ENCODE results near the gene PTPRN2.
"Not testable (repeated sequence)": the region's sequence is repeated elsewhere in the genome, so short reads cannot be mapped to it uniquely, and the experiment has no call there.

The PTPRN2 gene

GRCh38 chr7:157944051-157944450, 643.6 kb downstream of the PTPRN2 start:
- Mint-ChIP-seq H3K36me3 (ENCODE audit: insufficient read depth) (no peaks in the 10 kb centered on the region), H3K27me3 (peaks cover 29% of the 10 kb centered on the region), H3K27ac (ENCODE audit: low read depth) (no peak overlapping the region), H3K4me1 (no peaks in the 10 kb centered on the region), H3K4me3 (no peak overlapping the region), H3K9me3 (peaks cover 15% of the 10 kb centered on the region)
- ATAC-seq (replicated peaks; ENCODE audit: extremely low read depth, poor library complexity, severe bottlenecking) (no peak), DNase-seq (ENCODE audit: low spot score in 2 of 2) (no peak)

GRCh38 chr7:157943561-157943960, 644.1 kb downstream of the PTPRN2 start:
- peaks cover 15% of the 10 kb centered on the region for H3K9me3 Mint-ChIP-seq
- DNase-seq (ENCODE audit: low spot score in 2 of 2): no peak
- no peak for ATAC-seq (replicated peaks; ENCODE audit: extremely low read depth, poor library complexity, severe bottlenecking)
- no peak overlapping the region for H3K4me3 Mint-ChIP-seq
- H3K27ac Mint-ChIP-seq (ENCODE audit: low read depth): no peak overlapping the region
- no peaks in the 10 kb centered on the region for H3K36me3 Mint-ChIP-seq (ENCODE audit: insufficient read depth)
- H3K4me1 Mint-ChIP-seq: no peaks in the 10 kb centered on the region
- H3K27me3 Mint-ChIP-seq: peaks cover 29% of the 10 kb centered on the region

- H3K27ac Mint-ChIP-seq (ENCODE audit: low read depth): no peak overlapping the region
Observed at GRCh38 chr7:157941210-157941609, 646.4 kb downstream of the PTPRN2 start.

GRCh38 chr7:157940497-157940896, 647.1 kb downstream of the PTPRN2 start:
- Mint-ChIP-seq H3K9me3 (peaks cover 6% of the 10 kb centered on the region), H3K27ac (ENCODE audit: low read depth) (no peak overlapping the region), H3K36me3 (ENCODE audit: insufficient read depth) (no peaks in the 10 kb centered on the region), H3K27me3 (peaks cover 26% of the 10 kb centered on the region), H3K4me1 (no peaks in the 10 kb centered on the region), H3K4me3 (no peak overlapping the region)
- no peak for DNase-seq (ENCODE audit: low spot score in 2 of 2)
- ATAC-seq (replicated peaks; ENCODE audit: extremely low read depth, poor library complexity, severe bottlenecking): no peak

More at GRCh38 chr7:157941210-157941609, 646.4 kb downstream of the PTPRN2 start:
- no peaks in the 10 kb centered on the region for H3K4me1 Mint-ChIP-seq
- H3K9me3 Mint-ChIP-seq: peaks cover 5% of the 10 kb centered on the region
- H3K27me3 Mint-ChIP-seq: peaks cover 29% of the 10 kb centered on the region
- no peak overlapping the region for H3K4me3 Mint-ChIP-seq
- no peak for ATAC-seq (replicated peaks; ENCODE audit: extremely low read depth, poor library complexity, severe bottlenecking)
- no peak for DNase-seq (ENCODE audit: low spot score in 2 of 2)
- H3K36me3 Mint-ChIP-seq (ENCODE audit: insufficient read depth): no peaks in the 10 kb centered on the region

GRCh38 chr7:157938211-157938610, 649.4 kb downstream of the PTPRN2 start:
- no peaks in the 10 kb centered on the region for H3K36me3 Mint-ChIP-seq (ENCODE audit: insufficient read depth)
- H3K9me3 Mint-ChIP-seq: peaks cover 14% of the 10 kb centered on the region
- no peak for ATAC-seq (replicated peaks; ENCODE audit: extremely low read depth, poor library complexity, severe bottlenecking)

GRCh38 chr7:157937406-157937805, 650.2 kb downstream of the PTPRN2 start:
- Mint-ChIP-seq H3K4me1 (no peaks in the 10 kb centered on the region), H3K4me3 (no peak overlapping the region), H3K9me3 (peaks cover 22% of the 10 kb centered on the region), H3K27me3 (peaks cover under 1% of the 10 kb centered on the region), H3K36me3 (ENCODE audit: insufficient read depth) (no peaks in the 10 kb centered on the region), H3K27ac (ENCODE audit: low read depth) (no peak overlapping the region)
- DNase-seq (ENCODE audit: low spot score in 2 of 2) (no peak), ATAC-seq (replicated peaks; ENCODE audit: extremely low read depth, poor library complexity, severe bottlenecking) (no peak)

More at GRCh38 chr7:157938211-157938610, 649.4 kb downstream of the PTPRN2 start:
- Mint-ChIP-seq H3K4me1 (no peaks in the 10 kb centered on the region), H3K27me3 (peaks cover 8% of the 10 kb centered on the region), H3K4me3 (no peak overlapping the region), H3K27ac (ENCODE audit: low read depth) (no peak overlapping the region)
- no peak for DNase-seq (ENCODE audit: low spot score in 2 of 2)

GRCh38 chr7:157936976-157937375, 650.6 kb downstream of the PTPRN2 start:
- Mint-ChIP-seq H3K4me3 (no peak overlapping the region), H3K36me3 (ENCODE audit: insufficient read depth) (no peaks in the 10 kb centered on the region), H3K9me3 (peaks cover 24% of the 10 kb centered on the region), H3K27ac (ENCODE audit: low read depth) (no peak overlapping the region), H3K4me1 (no peaks in the 10 kb centered on the region), H3K27me3 (no peaks in the 10 kb centered on the region)
- DNase-seq (ENCODE audit: low spot score in 2 of 2) (no peak), ATAC-seq (replicated peaks; ENCODE audit: extremely low read depth, poor library complexity, severe bottlenecking) (no peak)

- not testable (repeated sequence) for H3K4me1 Mint-ChIP-seq; H3K27ac Mint-ChIP-seq (ENCODE audit: low read depth); ATAC-seq (replicated peaks; ENCODE audit: extremely low read depth, poor library complexity, severe bottlenecking); H3K27me3 Mint-ChIP-seq; H3K4me3 Mint-ChIP-seq; DNase-seq (ENCODE audit: low spot score in 2 of 2); H3K36me3 Mint-ChIP-seq (ENCODE audit: insufficient read depth)
- H3K9me3 Mint-ChIP-seq: peaks cover 24% of the 10 kb centered on the region
Observed at GRCh38 chr7:157935721-157936120, 651.9 kb downstream of the PTPRN2 start.

GRCh38 chr7:157933219-157934155, 654.1 kb downstream of the PTPRN2 start:
- H3K27ac Mint-ChIP-seq (ENCODE audit: low read depth); H3K36me3 Mint-ChIP-seq (ENCODE audit: insufficient read depth); H3K4me1 Mint-ChIP-seq; ATAC-seq (replicated peaks; ENCODE audit: extremely low read depth, poor library complexity, severe bottlenecking); H3K4me3 Mint-ChIP-seq; DNase-seq (ENCODE audit: low spot score in 2 of 2): not testable (repeated sequence)
- H3K27me3 Mint-ChIP-seq: peaks cover 13% of the 10 kb centered on the region
- peaks cover 24% of the 10 kb centered on the region for H3K9me3 Mint-ChIP-seq

GRCh38 chr7:157932498-157933218, 655.0 kb downstream of the PTPRN2 start:
- Mint-ChIP-seq H3K27me3 (peaks cover 21% of the 10 kb centered on the region), H3K4me3 (no peak overlapping the region), H3K36me3 (ENCODE audit: insufficient read depth) (no peaks in the 10 kb centered on the region), H3K4me1 (no peaks in the 10 kb centered on the region), H3K27ac (ENCODE audit: low read depth) (peak overlapping the region; percentile 65), H3K9me3 (peaks cover 24% of the 10 kb centered on the region)
- DNase-seq (ENCODE audit: low spot score in 2 of 2) (no peak), ATAC-seq (replicated peaks; ENCODE audit: extremely low read depth, poor library complexity, severe bottlenecking) (no peak)

- Mint-ChIP-seq H3K4me1 (peaks cover 9% of the 10 kb centered on the region), H3K36me3 (ENCODE audit: insufficient read depth) (no peaks in the 10 kb centered on the region), H3K27me3 (peaks cover 22% of the 10 kb centered on the region), H3K4me3 (no peak overlapping the region), H3K27ac (ENCODE audit: low read depth) (peak overlapping the region; percentile 19), H3K9me3 (peaks cover 24% of the 10 kb centered on the region)
- DNase-seq (ENCODE audit: low spot score in 2 of 2): no peak
- no peak for ATAC-seq (replicated peaks; ENCODE audit: extremely low read depth, poor library complexity, severe bottlenecking)
Observed at GRCh38 chr7:157930926-157931466, 656.6 kb downstream of the PTPRN2 start.

- Mint-ChIP-seq H3K9me3 (peaks cover 23% of the 10 kb centered on the region), H3K36me3 (ENCODE audit: insufficient read depth) (no peaks in the 10 kb centered on the region), H3K4me1 (peaks cover 12% of the 10 kb centered on the region), H3K4me3 (no peak overlapping the region), H3K27ac (ENCODE audit: low read depth) (no peak overlapping the region), H3K27me3 (peaks cover 22% of the 10 kb centered on the region)
- ATAC-seq (replicated peaks; ENCODE audit: extremely low read depth, poor library complexity, severe bottlenecking) (no peak), DNase-seq (ENCODE audit: low spot score in 2 of 2) (no peak)
Observed at GRCh38 chr7:157930441-157930840, 657.2 kb downstream of the PTPRN2 start.

All from central memory CD8-positive, alpha-beta T cell (primary cell).